Activated B cell treated with CpG ODN at 0.5 μM for 24 hours (primary cell): ENCODE results near the gene LBR. TPM values are rescaled to one million over a fixed set of nuclear protein-coding genes. Genes with fewer than 3 reads are reported as not detected.

Source experiments
- ATAC-seq: fragments of 200-7000 bp; cut with Tn5 transposase; one replicate; pipeline ENCODE4 v1.10.0; 2021; ENCODE audit warnings: low read depth, mild to moderate bottlenecking, moderate library complexity
- CTCF ChIA-PET: fragments of 350-600 bp; sonication (Branson Sonifier 250); formaldehyde crosslinking; loops from one replicate; lab custom pipeline; 2021; ENCODE audit warnings: antibody characterized with exemption; lab: Charles Lee
- POLR2A ChIA-PET: fragments of 350-600 bp; sonication (Branson Sonifier 250); formaldehyde crosslinking; loops from one replicate; lab custom pipeline; 2021; ENCODE audit warnings: antibody characterized with exemption; lab: Charles Lee
- DNase-seq: peaks from one replicate; pipeline ENCODE4 v3.0.0; 2022
- H3K27ac Mint-ChIP-seq: one replicate; pipeline ENCODE4 v1.8.0; 2020; ENCODE audit warnings: mixed read lengths
- H3K27me3 Mint-ChIP-seq: one replicate; pipeline ENCODE4 v1.8.0; 2021; ENCODE audit warnings: mixed read lengths
- H3K36me3 Mint-ChIP-seq: one replicate; pipeline ENCODE4 v1.8.0; 2021; ENCODE audit warnings: low read depth, mixed read lengths
- H3K4me1 Mint-ChIP-seq: one replicate; pipeline ENCODE4 v1.8.0; 2021; ENCODE audit warnings: mixed read lengths
- H3K4me3 Mint-ChIP-seq: one replicate; pipeline ENCODE4 v1.8.0; 2020; ENCODE audit warnings: mild to moderate bottlenecking, mixed read lengths
- H3K9me3 Mint-ChIP-seq: one replicate; pipeline ENCODE4 v1.8.0; 2020; ENCODE audit warnings: mixed read lengths
- intact Hi-C: fragments of 100-400 bp; cut with micrococcal nuclease; formaldehyde crosslinking; loops from one replicate; pipeline ENCODE4 v1.15.1; 2024
- total RNA-seq: library from RNA; stranded (reverse); gene quantifications from 2 replicates; pipeline ENCODE4 v1.2.3, GENCODE V29; 2022
- TF ChIP-seq, protein P1 (sequence below): fragments of 200-600 bp; IDR thresholded peaks from one replicate; pipeline ENCODE4 v1.8.0; 2022; ENCODE audit warnings: antibody characterized with exemption, mild to moderate bottlenecking

The LBR gene
- total RNA-seq, 1 donor from 2014 or later = 113 TPM

DNA sequence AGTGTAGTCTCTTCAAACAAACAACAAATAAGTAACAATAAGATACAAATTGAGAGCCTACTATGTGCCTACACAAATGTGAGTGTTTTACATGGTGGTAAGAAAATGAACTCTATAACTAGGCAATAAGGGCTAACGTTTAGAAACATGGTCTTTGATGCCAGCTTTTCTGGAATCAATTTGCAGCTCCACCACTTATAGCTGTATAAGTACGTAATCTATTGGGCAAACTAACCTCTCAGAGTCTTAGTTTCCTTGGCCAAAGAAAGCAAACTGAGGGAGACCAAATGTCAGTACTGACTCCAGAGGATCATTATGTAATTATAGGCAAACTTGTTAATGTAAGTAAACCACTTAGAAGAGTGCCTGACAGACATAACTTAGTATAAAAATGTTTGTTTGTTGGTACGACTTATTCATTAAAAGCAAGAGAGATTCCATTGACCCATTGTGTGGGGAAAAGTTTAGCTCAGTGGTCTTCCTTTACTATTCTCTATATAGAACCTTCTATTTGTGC, 59.7 kb downstream of the LBR start:
- H3K27me3 Mint-ChIP-seq = no peaks in the 10 kb centered on the region
- intact Hi-C loops = no loop called here
- no peaks in the 10 kb centered on the region for H3K9me3 Mint-ChIP-seq
- TF ChIP-seq, protein P1, sequence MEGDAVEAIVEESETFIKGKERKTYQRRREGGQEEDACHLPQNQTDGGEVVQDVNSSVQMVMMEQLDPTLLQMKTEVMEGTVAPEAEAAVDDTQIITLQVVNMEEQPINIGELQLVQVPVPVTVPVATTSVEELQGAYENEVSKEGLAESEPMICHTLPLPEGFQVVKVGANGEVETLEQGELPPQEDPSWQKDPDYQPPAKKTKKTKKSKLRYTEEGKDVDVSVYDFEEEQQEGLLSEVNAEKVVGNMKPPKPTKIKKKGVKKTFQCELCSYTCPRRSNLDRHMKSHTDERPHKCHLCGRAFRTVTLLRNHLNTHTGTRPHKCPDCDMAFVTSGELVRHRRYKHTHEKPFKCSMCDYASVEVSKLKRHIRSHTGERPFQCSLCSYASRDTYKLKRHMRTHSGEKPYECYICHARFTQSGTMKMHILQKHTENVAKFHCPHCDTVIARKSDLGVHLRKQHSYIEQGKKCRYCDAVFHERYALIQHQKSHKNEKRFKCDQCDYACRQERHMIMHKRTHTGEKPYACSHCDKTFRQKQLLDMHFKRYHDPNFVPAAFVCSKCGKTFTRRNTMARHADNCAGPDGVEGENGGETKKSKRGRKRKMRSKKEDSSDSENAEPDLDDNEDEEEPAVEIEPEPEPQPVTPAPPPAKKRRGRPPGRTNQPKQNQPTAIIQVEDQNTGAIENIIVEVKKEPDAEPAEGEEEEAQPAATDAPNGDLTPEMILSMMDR = no peak
- DNase-seq (no peak), ATAC-seq (no peak)
- H3K4me1 Mint-ChIP-seq = no peaks in the 10 kb centered on the region
- ChIA-PET POLR2A (no interaction called here), CTCF (no interaction called here)
- no peaks in the 10 kb centered on the region for H3K36me3 Mint-ChIP-seq
- H3K4me3 Mint-ChIP-seq = no peak overlapping the region
- H3K27ac Mint-ChIP-seq = no peak overlapping the region

DNA sequence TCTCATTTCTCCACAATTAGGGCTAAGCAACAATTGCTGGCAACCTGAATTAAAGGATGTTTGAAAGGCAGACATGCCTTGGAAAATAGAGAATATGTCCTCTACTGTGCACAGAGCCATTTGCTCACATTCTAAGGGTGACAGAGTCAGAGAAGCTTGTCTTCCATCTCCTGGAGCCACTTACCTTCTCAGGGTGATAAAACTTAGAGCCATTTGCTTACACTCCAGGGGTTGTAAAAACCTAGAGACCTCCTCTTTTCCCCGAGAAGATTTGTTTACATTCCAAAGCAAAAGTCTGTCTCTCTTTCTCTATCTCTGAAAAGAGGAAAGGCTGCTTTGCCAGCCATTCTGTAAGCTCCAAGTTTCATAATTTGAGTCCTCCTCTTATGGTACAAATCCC, 61.3 kb downstream of the LBR start:
- H3K4me3 Mint-ChIP-seq = no peak overlapping the region
- TF ChIP-seq, protein P1 = no peak
- intact Hi-C loops = no loop called here
- no peaks in the 10 kb centered on the region for H3K36me3 Mint-ChIP-seq
- POLR2A ChIA-PET = no interaction called here
- no peaks in the 10 kb centered on the region for H3K9me3 Mint-ChIP-seq
- no peak overlapping the region for H3K27ac Mint-ChIP-seq
- CTCF ChIA-PET = no interaction called here
- H3K4me1 Mint-ChIP-seq = peaks cover 3% of the 10 kb centered on the region
- no peaks in the 10 kb centered on the region for H3K27me3 Mint-ChIP-seq
- ATAC-seq = no peak
- DNase-seq = no peak

DNA sequence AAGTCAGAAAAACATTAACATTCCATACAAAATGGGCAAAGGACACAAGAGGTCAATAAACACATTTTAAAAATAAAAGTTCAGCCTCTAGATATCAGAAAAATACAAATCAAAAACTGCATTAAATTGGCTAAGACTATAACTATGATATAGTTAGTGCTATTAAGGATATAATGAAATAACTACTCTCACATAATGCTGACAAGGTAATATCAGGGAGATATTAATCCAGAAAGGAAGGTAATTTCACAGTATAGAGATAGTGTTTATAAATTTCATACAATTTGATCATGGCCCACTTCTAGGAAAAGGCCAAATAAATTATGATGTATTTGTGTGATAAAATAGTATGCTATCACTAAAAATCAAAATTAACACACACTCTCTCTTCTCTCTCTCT, 61.8 kb downstream of the LBR start:
- intact Hi-C loops = no loop called here

DNA sequence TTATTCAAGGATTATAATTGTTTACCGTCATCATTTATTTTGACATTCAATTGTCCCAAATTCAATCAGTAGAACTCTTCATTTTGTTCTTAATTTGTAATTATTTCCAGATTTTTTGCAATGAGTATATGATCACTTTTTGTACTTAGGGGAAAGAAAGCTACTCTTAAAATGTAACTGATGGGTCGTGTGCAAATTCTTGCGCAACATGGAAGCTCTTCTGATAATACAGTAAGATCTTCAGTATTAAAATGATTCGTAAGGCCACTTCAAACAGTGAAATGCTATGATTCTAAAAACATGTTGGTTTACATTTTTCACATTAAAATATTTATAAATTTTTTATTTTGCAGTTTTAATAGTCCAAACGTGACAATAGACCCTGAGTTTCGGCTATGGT, 63.4 kb downstream of the LBR start:
- TF ChIP-seq, protein P1 = no peak
- Mint-ChIP-seq H3K4me3 (no peak overlapping the region), H3K9me3 (no peaks in the 10 kb centered on the region), H3K36me3 (no peaks in the 10 kb centered on the region), H3K27ac (no peak overlapping the region), H3K27me3 (peaks cover 2% of the 10 kb centered on the region), H3K4me1 (peaks cover 3% of the 10 kb centered on the region)
- ChIA-PET POLR2A (no interaction called here), CTCF (no interaction called here)
- no peak for ATAC-seq
- intact Hi-C loops = no loop called here
- DNase-seq = no peak

More for the DNA sequence above, 61.8 kb downstream of the LBR start:
- no peaks in the 10 kb centered on the region for H3K27me3 Mint-ChIP-seq
- TF ChIP-seq, protein P1 = no peak
- no peaks in the 10 kb centered on the region for H3K36me3 Mint-ChIP-seq
- CTCF ChIA-PET = no interaction called here
- H3K27ac Mint-ChIP-seq = no peak overlapping the region
- ATAC-seq = no peak
- POLR2A ChIA-PET = no interaction called here
- H3K9me3 Mint-ChIP-seq = no peaks in the 10 kb centered on the region
- H3K4me3 Mint-ChIP-seq = no peak overlapping the region
- no peak for DNase-seq
- peaks cover 3% of the 10 kb centered on the region for H3K4me1 Mint-ChIP-seq

DNA sequence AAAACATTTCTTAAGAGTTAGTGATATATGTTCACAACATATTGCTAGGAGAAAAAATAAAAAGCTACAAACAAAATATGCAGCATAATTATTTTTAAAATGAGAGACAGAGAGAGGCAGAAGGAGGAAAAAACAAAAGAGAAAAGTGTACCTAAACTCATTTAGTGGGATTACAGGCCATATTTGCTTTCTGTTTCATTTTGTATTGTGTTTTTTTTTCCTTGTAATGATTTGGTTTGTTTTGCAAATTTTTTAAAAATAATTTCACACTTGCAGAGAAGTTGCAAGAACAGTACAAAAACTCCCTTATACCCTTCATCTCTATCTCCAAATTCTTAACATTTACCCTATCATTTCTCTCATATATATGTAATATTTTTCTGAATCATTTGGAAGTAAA, 65.0 kb downstream of the LBR start:
- Mint-ChIP-seq H3K36me3 (no peaks in the 10 kb centered on the region), H3K4me3 (no peak overlapping the region), H3K27me3 (peaks cover 2% of the 10 kb centered on the region), H3K27ac (no peak overlapping the region), H3K9me3 (no peaks in the 10 kb centered on the region), H3K4me1 (peaks cover 3% of the 10 kb centered on the region)
- ATAC-seq (no peak), DNase-seq (no peak)
- intact Hi-C loops = no loop called here
- CTCF ChIA-PET = no interaction called here
- POLR2A ChIA-PET = interaction anchor here (0.7 kb wide), 1 partner anchor 716 kb away, joined by 4 read pairs; no protein-coding TSS in a partner anchor
- TF ChIP-seq, protein P1 = no peak
